ENCODE results near the gene SAFB2.

GRCh38 chr19:5646703-5647102 lies 24.1 kb upstream of the SAFB2 start:
- TF ChIP-seq, protein P1, sequence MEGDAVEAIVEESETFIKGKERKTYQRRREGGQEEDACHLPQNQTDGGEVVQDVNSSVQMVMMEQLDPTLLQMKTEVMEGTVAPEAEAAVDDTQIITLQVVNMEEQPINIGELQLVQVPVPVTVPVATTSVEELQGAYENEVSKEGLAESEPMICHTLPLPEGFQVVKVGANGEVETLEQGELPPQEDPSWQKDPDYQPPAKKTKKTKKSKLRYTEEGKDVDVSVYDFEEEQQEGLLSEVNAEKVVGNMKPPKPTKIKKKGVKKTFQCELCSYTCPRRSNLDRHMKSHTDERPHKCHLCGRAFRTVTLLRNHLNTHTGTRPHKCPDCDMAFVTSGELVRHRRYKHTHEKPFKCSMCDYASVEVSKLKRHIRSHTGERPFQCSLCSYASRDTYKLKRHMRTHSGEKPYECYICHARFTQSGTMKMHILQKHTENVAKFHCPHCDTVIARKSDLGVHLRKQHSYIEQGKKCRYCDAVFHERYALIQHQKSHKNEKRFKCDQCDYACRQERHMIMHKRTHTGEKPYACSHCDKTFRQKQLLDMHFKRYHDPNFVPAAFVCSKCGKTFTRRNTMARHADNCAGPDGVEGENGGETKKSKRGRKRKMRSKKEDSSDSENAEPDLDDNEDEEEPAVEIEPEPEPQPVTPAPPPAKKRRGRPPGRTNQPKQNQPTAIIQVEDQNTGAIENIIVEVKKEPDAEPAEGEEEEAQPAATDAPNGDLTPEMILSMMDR (IDR thresholded peaks at IDR 0.05), result no peak
- TF ChIP-seq EP300 (IDR thresholded peaks at IDR 0.05) (no peak), POLR2A (IDR thresholded peaks at IDR 0.05) (no peak)

Measured in tibial nerve (tissue), 4 donors.